Ishikawa (cell line): Measurements from ENCODE around the gene C20orf202.

Experiments
- CEBPB ChIP-seq: IDR thresholded peaks from 2 replicates; pipeline ENCODE4 v1.6.1; 2012
- FOXM1 ChIP-seq: IDR thresholded peaks from 2 replicates; pipeline ENCODE4 v1.6.1; 2012; ENCODE audit warnings: low read depth, borderline replicate concordance
- RAD21 ChIP-seq: IDR thresholded peaks from 2 replicates; pipeline ENCODE4 v1.6.1; 2012; ENCODE audit warnings: low read depth
- TAF1 ChIP-seq: IDR thresholded peaks from 2 replicates; pipeline ENCODE4 v1.6.1; 2012; ENCODE audit warnings: low read depth, mild to moderate bottlenecking
- ZBTB7A ChIP-seq: IDR thresholded peaks from 2 replicates; pipeline ENCODE4 v1.6.1; 2012; ENCODE audit warnings: low read depth

DNA sequence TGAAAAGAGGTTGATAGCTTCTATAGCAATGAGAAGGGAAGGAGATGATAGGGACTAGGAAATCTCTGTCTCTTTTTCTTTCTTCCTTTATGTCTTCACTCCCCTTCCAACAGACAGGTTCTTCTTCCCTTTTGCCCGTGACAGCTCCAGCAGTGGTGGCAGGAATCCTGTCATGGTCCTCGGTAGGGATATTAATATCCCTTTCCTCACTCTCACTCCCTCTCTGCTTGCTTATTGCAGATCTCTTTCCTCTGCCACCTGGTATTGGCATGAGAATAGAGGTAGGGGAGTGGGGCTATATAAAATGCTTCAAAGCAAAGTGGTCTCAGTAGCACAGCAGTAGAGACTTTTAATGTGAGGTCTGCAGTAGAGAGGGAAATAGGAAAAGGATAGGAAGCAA, 42.3 kb downstream of the C20orf202 start:
- TF ChIP-seq CEBPB: no peak
- TF ChIP-seq FOXM1: no peak
- no peak for TF ChIP-seq TAF1
- no peak for TF ChIP-seq RAD21
- no peak for TF ChIP-seq ZBTB7A
